ENCODE data around the gene RBFOX2. TPM values are rescaled to one million over a fixed set of nuclear protein-coding genes. Genes with fewer than 3 reads are reported as not detected.

RBFOX2 gene
- polyA plus RNA-seq, 1 donor: 67.0 TPM

DNA sequence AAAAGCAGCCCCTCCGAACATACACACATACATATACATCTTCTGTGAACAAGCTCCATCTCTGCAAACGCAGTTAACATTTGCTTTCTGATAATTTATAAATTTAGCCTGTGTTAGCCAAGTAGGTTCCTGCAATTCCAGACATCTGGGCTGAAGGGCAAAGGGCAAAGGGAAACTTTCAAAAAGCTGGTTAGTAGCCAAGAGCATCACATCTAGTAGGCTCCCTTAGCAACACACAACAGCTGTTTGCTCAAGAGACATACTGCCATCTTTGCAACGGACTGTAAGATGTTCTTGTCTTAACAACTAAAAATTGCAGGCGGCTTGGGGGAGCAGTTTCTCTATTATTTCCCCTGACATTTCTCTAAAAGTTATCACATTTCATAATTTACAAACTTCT, 134.9 kb downstream of the RBFOX2 start:
- no peaks in the 10 kb centered on the region for H3K27me3 ChIP-seq (ENCODE audit: control insufficient read depth, insufficient read depth, low read length)
- H3K36me3 ChIP-seq (ENCODE audit: control insufficient read depth, insufficient read depth, low read length): no peaks in the 10 kb centered on the region
- no peak overlapping the region for H3K4me3 ChIP-seq (ENCODE audit: low read length)
- peak overlapping the region; percentile 66 for H3K27ac ChIP-seq (ENCODE audit: low read length)
- peaks cover 11% of the 10 kb centered on the region for H3K4me1 ChIP-seq (ENCODE audit: control insufficient read depth, insufficient read depth, low read length)
- H3K9me3 ChIP-seq (ENCODE audit: control insufficient read depth, low read depth, low read length): no peaks in the 10 kb centered on the region
- DNase-seq: peak in 1 of 2 donors; percentile 21
- WGBS (ENCODE audit: insufficient coverage, low lambda C conversion rate): 51% methylated on average over 2 of the region's 4 CpGs

DNA sequence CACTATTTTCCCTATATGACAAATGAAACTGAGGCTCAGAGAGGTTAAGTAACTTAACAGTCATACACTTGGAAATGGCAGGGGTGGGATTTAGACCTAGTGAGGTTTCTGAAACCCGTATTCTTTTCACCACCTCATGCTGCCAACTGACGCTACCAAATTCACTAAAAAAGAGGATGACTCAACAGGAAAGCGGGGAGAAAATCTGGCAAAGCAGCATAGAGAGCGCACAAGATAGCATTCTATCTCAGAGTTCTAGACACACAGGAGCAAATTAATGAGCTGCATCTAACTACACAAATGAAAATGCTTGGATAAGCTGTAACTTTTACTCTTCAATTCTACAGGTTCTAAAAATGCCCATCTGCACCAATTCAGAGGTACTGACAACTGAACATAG, 136.4 kb downstream of the RBFOX2 start:
- no peaks in the 10 kb centered on the region for H3K36me3 ChIP-seq (ENCODE audit: control insufficient read depth, insufficient read depth, low read length)
- no CpG with 5 or more reads among the region's 4 CpGs for WGBS (ENCODE audit: insufficient coverage, low lambda C conversion rate)
- no peak overlapping the region for H3K27ac ChIP-seq (ENCODE audit: low read length)
- DNase-seq: no peak
- no peaks in the 10 kb centered on the region for H3K9me3 ChIP-seq (ENCODE audit: control insufficient read depth, low read depth, low read length)
- peaks cover 11% of the 10 kb centered on the region for H3K4me1 ChIP-seq (ENCODE audit: control insufficient read depth, insufficient read depth, low read length)
- H3K27me3 ChIP-seq (ENCODE audit: control insufficient read depth, insufficient read depth, low read length): no peaks in the 10 kb centered on the region
- no peak overlapping the region for H3K4me3 ChIP-seq (ENCODE audit: low read length)

DNA sequence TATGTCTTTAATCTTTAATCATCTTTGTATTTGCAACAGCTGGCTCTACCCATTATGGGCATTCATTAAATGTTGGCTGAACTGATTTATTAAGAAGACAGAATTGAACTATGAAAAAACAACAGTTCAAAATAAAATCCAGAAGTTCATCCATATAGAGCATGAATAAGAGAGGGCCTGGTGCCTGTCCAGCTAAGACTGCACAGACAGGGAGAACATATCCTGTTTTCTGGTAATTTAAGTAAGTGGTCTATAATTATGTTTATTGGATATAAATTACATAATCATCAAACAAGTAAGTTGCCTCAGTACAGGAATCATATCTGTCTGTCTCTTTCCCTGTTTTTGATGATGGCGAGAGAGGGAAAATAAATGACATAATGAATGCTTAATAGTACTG, 137.2 kb downstream of the RBFOX2 start:
- no peak overlapping the region for H3K27ac ChIP-seq (ENCODE audit: low read length)
- no peaks in the 10 kb centered on the region for H3K27me3 ChIP-seq (ENCODE audit: control insufficient read depth, insufficient read depth, low read length)
- H3K4me3 ChIP-seq (ENCODE audit: low read length): no peak overlapping the region
- H3K9me3 ChIP-seq (ENCODE audit: control insufficient read depth, low read depth, low read length): no peaks in the 10 kb centered on the region
- no CpG with 5 or more reads among the region's 1 CpG for WGBS (ENCODE audit: insufficient coverage, low lambda C conversion rate)
- H3K36me3 ChIP-seq (ENCODE audit: control insufficient read depth, insufficient read depth, low read length): no peaks in the 10 kb centered on the region
- H3K4me1 ChIP-seq (ENCODE audit: control insufficient read depth, insufficient read depth, low read length): peaks cover 11% of the 10 kb centered on the region
- no peak for DNase-seq

DNA sequence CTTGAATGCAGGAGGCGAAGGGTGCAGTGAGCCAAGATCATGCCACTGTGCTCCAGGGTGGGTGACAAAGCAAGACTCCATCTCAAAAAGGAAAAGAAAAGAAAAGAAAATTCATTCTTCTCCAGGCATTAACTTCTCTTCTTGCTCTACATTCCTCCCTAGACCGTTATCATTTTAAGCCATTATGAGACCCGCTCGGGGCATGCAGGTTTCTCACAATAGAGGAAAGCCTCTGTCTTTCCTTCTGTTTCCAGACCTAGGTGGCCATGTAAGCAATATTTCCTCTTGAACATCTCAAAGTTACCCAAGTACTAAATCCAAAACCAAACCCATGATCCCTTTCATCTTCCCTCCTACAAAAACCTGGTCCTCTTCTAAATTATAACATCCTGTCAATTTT, 139.6 kb downstream of the RBFOX2 start:
- no peaks in the 10 kb centered on the region for H3K9me3 ChIP-seq (ENCODE audit: control insufficient read depth, low read depth, low read length)
- WGBS (ENCODE audit: insufficient coverage, low lambda C conversion rate): 93% methylated on average over 3 of the region's 4 CpGs
- no peak overlapping the region for H3K27ac ChIP-seq (ENCODE audit: low read length)
- H3K27me3 ChIP-seq (ENCODE audit: control insufficient read depth, insufficient read depth, low read length): no peaks in the 10 kb centered on the region
- no peaks in the 10 kb centered on the region for H3K36me3 ChIP-seq (ENCODE audit: control insufficient read depth, insufficient read depth, low read length)
- DNase-seq: no peak
- no peaks in the 10 kb centered on the region for H3K4me1 ChIP-seq (ENCODE audit: control insufficient read depth, insufficient read depth, low read length)
- no peak overlapping the region for H3K4me3 ChIP-seq (ENCODE audit: low read length)

DNA sequence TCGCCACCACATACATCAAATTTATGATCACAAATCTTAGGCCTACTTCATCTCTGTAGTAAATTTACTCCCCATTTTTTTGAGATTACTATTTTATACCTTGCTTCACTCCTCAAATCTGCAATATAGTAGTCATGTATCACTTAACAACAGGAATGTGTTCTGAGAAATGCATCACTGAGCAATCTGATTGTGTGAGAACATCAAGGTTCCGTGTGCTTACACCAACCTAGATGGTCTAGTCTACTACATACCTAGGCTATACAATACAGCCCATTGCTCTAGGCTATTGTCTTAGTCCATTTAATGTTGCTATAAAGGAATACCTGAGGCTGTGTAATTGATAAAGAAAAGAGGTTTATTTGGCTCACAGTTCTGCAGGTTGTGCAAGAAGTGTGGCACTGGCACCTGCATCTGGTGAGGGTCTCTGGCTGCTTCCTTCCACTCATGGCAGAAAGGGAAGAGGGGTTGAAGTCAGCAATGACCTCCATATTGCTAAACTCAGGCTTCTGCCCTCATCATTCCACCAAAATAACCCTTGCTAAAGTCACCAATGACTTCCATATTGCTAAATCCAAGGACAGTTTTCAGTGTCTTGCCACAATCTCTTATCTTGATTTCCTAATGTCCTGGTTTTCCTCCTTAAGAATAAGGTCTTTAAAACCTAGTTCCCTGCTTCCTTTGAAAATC, 140.3 kb downstream of the RBFOX2 start:
- no CpG with 5 or more reads among the region's 2 CpGs for WGBS (ENCODE audit: insufficient coverage, low lambda C conversion rate)
- no peak for DNase-seq
- no peak overlapping the region for H3K27ac ChIP-seq (ENCODE audit: low read length)

DNA sequence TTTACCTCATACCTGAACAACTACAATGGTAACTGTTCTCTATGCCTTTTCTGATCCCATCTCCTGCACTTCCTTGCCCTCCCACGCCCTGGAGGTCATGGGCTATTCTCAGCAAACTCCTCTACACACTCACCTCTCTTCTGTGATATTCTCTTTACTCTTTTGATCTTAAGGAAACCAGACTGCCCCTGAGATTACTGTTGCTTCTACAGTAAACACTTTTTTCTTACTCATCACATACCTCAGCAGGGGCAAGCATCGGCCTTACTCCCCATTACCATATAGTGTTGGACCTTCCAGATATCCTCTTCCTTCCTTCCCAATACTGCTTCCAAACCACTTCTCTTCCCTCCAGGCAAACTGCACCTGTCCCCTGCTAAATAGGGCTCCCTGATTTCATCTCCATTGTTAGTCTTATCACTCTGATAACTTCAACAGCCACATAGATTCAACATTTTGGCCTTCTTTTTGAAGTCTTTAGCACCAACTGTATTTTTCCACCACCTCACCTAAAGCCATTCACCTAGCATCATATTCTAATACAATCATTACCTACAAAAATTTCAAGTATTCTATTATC, 141.2 kb downstream of the RBFOX2 start:
- no peaks in the 10 kb centered on the region for H3K36me3 ChIP-seq (ENCODE audit: control insufficient read depth, insufficient read depth, low read length)
- H3K4me1 ChIP-seq (ENCODE audit: control insufficient read depth, insufficient read depth, low read length): no peaks in the 10 kb centered on the region
- no peaks in the 10 kb centered on the region for H3K9me3 ChIP-seq (ENCODE audit: control insufficient read depth, low read depth, low read length)
- no peak overlapping the region for H3K4me3 ChIP-seq (ENCODE audit: low read length)
- DNase-seq: no peak
- no peak overlapping the region for H3K27ac ChIP-seq (ENCODE audit: low read length)
- H3K27me3 ChIP-seq (ENCODE audit: control insufficient read depth, insufficient read depth, low read length): no peaks in the 10 kb centered on the region
- WGBS (ENCODE audit: insufficient coverage, low lambda C conversion rate): 83% methylated on average over 1 of the region's 2 CpGs

More for the DNA sequence above, 140.3 kb downstream of the RBFOX2 start:
- no peaks in the 10 kb centered on the region for H3K36me3 ChIP-seq (ENCODE audit: control insufficient read depth, insufficient read depth, low read length)
- no peaks in the 10 kb centered on the region for H3K9me3 ChIP-seq (ENCODE audit: control insufficient read depth, low read depth, low read length)
- no peaks in the 10 kb centered on the region for H3K4me1 ChIP-seq (ENCODE audit: control insufficient read depth, insufficient read depth, low read length)
- no peaks in the 10 kb centered on the region for H3K27me3 ChIP-seq (ENCODE audit: control insufficient read depth, insufficient read depth, low read length)
- no peak overlapping the region for H3K4me3 ChIP-seq (ENCODE audit: low read length)

DNA sequence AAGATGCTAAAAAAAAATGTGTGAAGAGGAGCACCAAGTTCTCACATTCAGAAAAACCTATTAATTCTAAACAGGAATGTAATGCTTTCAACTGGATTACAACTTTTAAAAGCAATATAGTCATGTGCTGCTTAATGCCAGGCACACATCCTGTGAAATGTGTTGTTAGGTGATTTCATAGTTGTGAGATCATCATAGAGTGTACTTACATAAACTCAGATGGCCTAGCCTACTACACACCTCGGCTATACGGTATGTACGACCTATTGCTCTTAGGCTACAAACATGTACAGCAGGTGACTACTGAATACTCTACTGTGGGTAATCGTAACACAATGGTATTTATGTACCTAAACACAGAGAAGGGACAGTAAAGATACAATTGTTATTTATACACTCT, 142.3 kb downstream of the RBFOX2 start:
- DNase-seq: no peak
- H3K4me3 ChIP-seq (ENCODE audit: low read length): no peak overlapping the region
- 100% methylated on average over 2 of the region's 4 CpGs for WGBS (ENCODE audit: insufficient coverage, low lambda C conversion rate)
- no peaks in the 10 kb centered on the region for H3K36me3 ChIP-seq (ENCODE audit: control insufficient read depth, insufficient read depth, low read length)
- no peak overlapping the region for H3K27ac ChIP-seq (ENCODE audit: low read length)
- H3K4me1 ChIP-seq (ENCODE audit: control insufficient read depth, insufficient read depth, low read length): no peaks in the 10 kb centered on the region
- H3K9me3 ChIP-seq (ENCODE audit: control insufficient read depth, low read depth, low read length): no peaks in the 10 kb centered on the region
- H3K27me3 ChIP-seq (ENCODE audit: control insufficient read depth, insufficient read depth, low read length): no peaks in the 10 kb centered on the region

DNA sequence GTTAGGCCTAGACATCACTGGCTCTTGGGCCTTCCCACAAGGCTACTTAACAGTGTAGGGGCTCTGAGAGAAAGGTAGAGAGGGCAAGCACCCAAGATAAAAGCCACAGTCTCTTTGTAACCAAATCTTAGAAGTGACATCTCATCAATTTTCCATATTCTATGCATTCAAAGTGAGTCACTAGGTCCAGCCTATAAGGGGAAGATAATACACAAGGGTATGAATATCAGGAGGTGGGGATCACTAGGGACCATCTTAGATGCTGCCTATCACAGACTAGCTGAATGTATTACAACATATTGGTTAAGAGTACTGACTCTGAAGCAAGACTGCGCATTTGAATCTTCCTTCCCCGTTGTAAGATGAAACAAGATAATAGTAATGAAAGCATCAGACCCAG, 144.1 kb downstream of the RBFOX2 start:
- no peaks in the 10 kb centered on the region for H3K27me3 ChIP-seq (ENCODE audit: control insufficient read depth, insufficient read depth, low read length)
- no peak overlapping the region for H3K4me3 ChIP-seq (ENCODE audit: low read length)
- no peak overlapping the region for H3K27ac ChIP-seq (ENCODE audit: low read length)
- H3K9me3 ChIP-seq (ENCODE audit: control insufficient read depth, low read depth, low read length): no peaks in the 10 kb centered on the region
- no peaks in the 10 kb centered on the region for H3K36me3 ChIP-seq (ENCODE audit: control insufficient read depth, insufficient read depth, low read length)
- whole genome bisulfite sequencing (ENCODE audit: insufficient coverage, low lambda C conversion rate): 100% methylated on average over 1 of the region's 2 CpGs
- DNase-seq: no peak
- H3K4me1 ChIP-seq (ENCODE audit: control insufficient read depth, insufficient read depth, low read length): no peaks in the 10 kb centered on the region

DNA sequence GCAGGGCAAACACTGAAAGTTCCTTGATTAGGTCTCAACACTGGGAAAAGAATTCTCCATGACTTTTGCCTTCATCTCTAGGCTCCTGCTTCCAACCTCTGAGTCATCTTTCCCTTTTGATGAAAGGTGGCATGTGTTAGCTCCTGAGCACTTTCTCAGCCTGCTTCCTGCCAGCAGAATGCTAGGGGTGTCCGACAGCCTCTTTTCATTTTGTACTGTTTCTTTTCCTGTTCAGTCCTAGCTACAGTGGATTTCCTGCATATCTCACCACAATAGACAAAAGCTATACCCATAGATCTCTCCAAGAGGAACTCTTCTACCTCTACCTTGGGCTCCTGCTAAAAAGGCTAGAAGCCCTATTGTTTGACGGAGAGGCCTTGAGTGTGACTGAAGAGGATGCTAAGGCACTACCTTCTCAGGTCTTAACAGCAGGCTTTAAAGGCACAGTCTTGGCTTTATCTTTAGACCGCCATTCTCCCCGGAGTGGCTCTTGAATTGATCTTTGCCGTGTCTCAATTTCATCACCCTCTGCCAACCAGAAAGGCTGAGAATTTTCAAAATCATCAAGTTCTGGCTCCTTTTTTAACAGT, 145.5 kb downstream of the RBFOX2 start:
- Histone ChIP-seq H3K27ac (ENCODE audit: low read length) (no peak overlapping the region), H3K27me3 (ENCODE audit: control insufficient read depth, insufficient read depth, low read length) (no peaks in the 10 kb centered on the region), H3K4me1 (ENCODE audit: control insufficient read depth, insufficient read depth, low read length) (no peaks in the 10 kb centered on the region), H3K4me3 (ENCODE audit: low read length) (no peak overlapping the region), H3K36me3 (ENCODE audit: control insufficient read depth, insufficient read depth, low read length) (no peaks in the 10 kb centered on the region), H3K9me3 (ENCODE audit: control insufficient read depth, low read depth, low read length) (no peaks in the 10 kb centered on the region)
- 87% methylated on average over 3 of the region's 5 CpGs for WGBS (ENCODE audit: insufficient coverage, low lambda C conversion rate)
- no peak for DNase-seq

DNA sequence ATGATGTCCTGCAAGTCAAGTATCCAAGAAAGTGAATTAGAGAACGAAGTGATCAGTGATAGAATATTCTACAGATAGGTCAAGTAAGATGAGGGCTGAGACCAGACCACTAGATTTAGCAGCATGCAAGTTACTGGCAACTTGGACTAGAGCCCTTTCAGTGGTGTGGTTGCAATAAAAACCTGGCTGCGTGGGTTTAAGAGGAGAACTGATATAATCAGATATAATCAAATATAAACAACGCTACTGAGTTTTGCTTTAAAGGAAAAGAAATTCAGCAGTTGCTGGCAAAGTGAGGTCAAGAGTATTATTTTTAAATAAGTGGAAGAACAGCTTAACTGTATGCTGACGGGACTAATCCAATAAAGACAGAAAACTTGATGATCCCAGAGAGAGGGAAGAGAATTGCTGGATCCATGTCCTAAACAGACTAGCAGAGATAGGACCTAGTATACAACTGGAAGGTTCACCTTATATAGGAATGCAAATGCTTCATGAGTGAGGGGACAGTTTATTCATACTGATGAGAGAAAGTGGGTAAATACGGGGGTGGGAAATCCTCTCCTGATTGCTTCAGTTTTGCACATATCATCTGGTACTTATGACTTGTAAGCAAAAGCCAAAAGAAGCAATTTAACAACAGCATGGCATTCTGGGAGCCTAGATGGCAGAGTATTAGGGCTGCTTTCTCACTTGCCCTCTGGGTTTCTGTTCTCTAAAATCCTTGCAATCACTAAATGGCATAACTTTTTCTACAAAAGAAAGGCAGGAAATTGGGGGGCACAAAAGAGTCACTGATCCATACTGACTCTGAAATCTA, 146.2 kb downstream of the RBFOX2 start:
- Histone ChIP-seq H3K27ac (ENCODE audit: low read length) (no peak overlapping the region), H3K9me3 (ENCODE audit: control insufficient read depth, low read depth, low read length) (no peaks in the 10 kb centered on the region), H3K4me1 (ENCODE audit: control insufficient read depth, insufficient read depth, low read length) (no peaks in the 10 kb centered on the region), H3K36me3 (ENCODE audit: control insufficient read depth, insufficient read depth, low read length) (no peaks in the 10 kb centered on the region), H3K27me3 (ENCODE audit: control insufficient read depth, insufficient read depth, low read length) (no peaks in the 10 kb centered on the region), H3K4me3 (ENCODE audit: low read length) (no peak overlapping the region)
- 73% methylated on average over 3 of the region's 5 CpGs for WGBS (ENCODE audit: insufficient coverage, low lambda C conversion rate)
- DNase-seq: no peak

All from large intestine (tissue), 3 donors.